Measurements from ENCODE around the gene KIF2C.

GRCh38 chr1:44733365-44733764 is 6.3 kb upstream of the KIF2C start:
- TF ChIP-seq EZH2 (IDR thresholded peaks at IDR 0.05): no peak
- TF ChIP-seq POLR2AphosphoS5 (IDR thresholded peaks at IDR 0.05; ENCODE audit: borderline replicate concordance, low read depth, low read length): no peak
- TF ChIP-seq FOXP2 (optimal IDR thresholded peaks at IDR 0.05; ENCODE audit: control extremely low read depth, extremely low read length, insufficient read depth): no peak

Measured in SK-N-MC (cell line).